ENCODE data around the gene GRIK1. TPM values are rescaled to one million over a fixed set of nuclear protein-coding genes. Genes with fewer than 3 reads are reported as not detected.

The GRIK1 gene
- total RNA-seq, 2 experiments from 2014 or later = not detected

- peaks cover 2% of the 10 kb centered on the region for H3K4me1 Mint-ChIP-seq
- no peaks in the 10 kb centered on the region for H3K36me3 Mint-ChIP-seq
- no peak overlapping the region for H3K27ac Mint-ChIP-seq
- H3K4me3 Mint-ChIP-seq = no peak overlapping the region
- ATAC-seq (ENCODE audit: low read depth) = no peak
- DNase-seq = no peak
- H3K9me3 Mint-ChIP-seq = no peaks in the 10 kb centered on the region
- POLR2A ChIA-PET = no interaction called here
- H3K27me3 Mint-ChIP-seq = no peaks in the 10 kb centered on the region
These were observed 371.6 kb downstream of the GRIK1 start for GRCh38 chr21:29568020-29568697.

- H3K27ac Mint-ChIP-seq = no peak overlapping the region
- H3K27me3 Mint-ChIP-seq = no peaks in the 10 kb centered on the region
- no peak overlapping the region for H3K4me3 Mint-ChIP-seq
- H3K4me1 Mint-ChIP-seq = no peaks in the 10 kb centered on the region
- ATAC-seq (ENCODE audit: low read depth) = no peak
- POLR2A ChIA-PET = no interaction called here
- no peak for DNase-seq
- no peaks in the 10 kb centered on the region for H3K36me3 Mint-ChIP-seq
- H3K9me3 Mint-ChIP-seq = no peaks in the 10 kb centered on the region
These were observed 381.7 kb downstream of the GRIK1 start for GRCh38 chr21:29557931-29558725.

GRCh38 chr21:29557200-29557599 lies 382.6 kb downstream of the GRIK1 start:
- Mint-ChIP-seq H3K9me3 (no peaks in the 10 kb centered on the region), H3K27ac (no peak overlapping the region), H3K27me3 (no peaks in the 10 kb centered on the region), H3K36me3 (no peaks in the 10 kb centered on the region), H3K4me1 (no peaks in the 10 kb centered on the region), H3K4me3 (no peak overlapping the region)
- no peak for ATAC-seq (ENCODE audit: low read depth)
- POLR2A ChIA-PET = no interaction called here
- DNase-seq = no peak

GRCh38 chr21:29555601-29556000 lies 384.2 kb downstream of the GRIK1 start:
- Mint-ChIP-seq H3K4me1 (no peaks in the 10 kb centered on the region), H3K4me3 (no peak overlapping the region), H3K27me3 (no peaks in the 10 kb centered on the region), H3K9me3 (no peaks in the 10 kb centered on the region), H3K36me3 (no peaks in the 10 kb centered on the region), H3K27ac (no peak overlapping the region)
- no peak for ATAC-seq (ENCODE audit: low read depth)
- DNase-seq = no peak
- POLR2A ChIA-PET = no interaction called here

GRCh38 chr21:29550205-29550604 lies 389.6 kb downstream of the GRIK1 start:
- Mint-ChIP-seq H3K4me1 (no peaks in the 10 kb centered on the region), H3K9me3 (peaks cover 2% of the 10 kb centered on the region), H3K4me3 (no peak overlapping the region), H3K27me3 (no peaks in the 10 kb centered on the region), H3K27ac (no peak overlapping the region), H3K36me3 (no peaks in the 10 kb centered on the region)
- POLR2A ChIA-PET = no interaction called here
- ATAC-seq (ENCODE audit: low read depth) (no peak), DNase-seq (no peak)

GRCh38 chr21:29549614-29550013 lies 390.2 kb downstream of the GRIK1 start:
- no peaks in the 10 kb centered on the region for H3K27me3 Mint-ChIP-seq
- H3K4me3 Mint-ChIP-seq = no peak overlapping the region
- H3K9me3 Mint-ChIP-seq = peaks cover 2% of the 10 kb centered on the region
- DNase-seq = no peak
- H3K27ac Mint-ChIP-seq = no peak overlapping the region
- no peak for ATAC-seq (ENCODE audit: low read depth)
- POLR2A ChIA-PET = no interaction called here
- no peaks in the 10 kb centered on the region for H3K36me3 Mint-ChIP-seq
- H3K4me1 Mint-ChIP-seq = no peaks in the 10 kb centered on the region

GRCh38 chr21:29547998-29548397 lies 391.8 kb downstream of the GRIK1 start:
- Mint-ChIP-seq H3K9me3 (peaks cover 2% of the 10 kb centered on the region), H3K4me3 (no peak overlapping the region), H3K27ac (no peak overlapping the region), H3K36me3 (no peaks in the 10 kb centered on the region), H3K4me1 (no peaks in the 10 kb centered on the region), H3K27me3 (no peaks in the 10 kb centered on the region)
- DNase-seq (no peak), ATAC-seq (ENCODE audit: low read depth) (no peak)
- POLR2A ChIA-PET = no interaction called here

GRCh38 chr21:29546071-29546470 lies 393.7 kb downstream of the GRIK1 start:
- Mint-ChIP-seq H3K9me3 (peaks cover 2% of the 10 kb centered on the region), H3K27ac (no peak overlapping the region), H3K4me3 (no peak overlapping the region), H3K27me3 (no peaks in the 10 kb centered on the region), H3K36me3 (no peaks in the 10 kb centered on the region), H3K4me1 (no peaks in the 10 kb centered on the region)
- ATAC-seq (ENCODE audit: low read depth) (no peak), DNase-seq (no peak)
- POLR2A ChIA-PET = no interaction called here

GRCh38 chr21:29540289-29540688 lies 399.5 kb downstream of the GRIK1 start:
- Mint-ChIP-seq H3K27ac (no peak overlapping the region), H3K9me3 (peaks cover 4% of the 10 kb centered on the region), H3K27me3 (no peaks in the 10 kb centered on the region), H3K36me3 (peaks cover 6% of the 10 kb centered on the region), H3K4me1 (no peaks in the 10 kb centered on the region), H3K4me3 (no peak overlapping the region)
- ATAC-seq (ENCODE audit: low read depth) (no peak), DNase-seq (no peak)
- POLR2A ChIA-PET = no interaction called here

GRCh38 chr21:29538115-29538514 lies 401.7 kb downstream of the GRIK1 start:
- Mint-ChIP-seq H3K4me1 (no peaks in the 10 kb centered on the region), H3K27ac (no peak overlapping the region), H3K36me3 (peaks cover 6% of the 10 kb centered on the region), H3K4me3 (no peak overlapping the region), H3K9me3 (peaks cover 4% of the 10 kb centered on the region), H3K27me3 (no peaks in the 10 kb centered on the region)
- POLR2A ChIA-PET = no interaction called here
- ATAC-seq (ENCODE audit: low read depth) (no peak), DNase-seq (no peak)

- Mint-ChIP-seq H3K9me3 (peaks cover 4% of the 10 kb centered on the region), H3K27me3 (no peaks in the 10 kb centered on the region), H3K36me3 (peaks cover 6% of the 10 kb centered on the region), H3K4me3 (no peak overlapping the region), H3K4me1 (no peaks in the 10 kb centered on the region), H3K27ac (no peak overlapping the region)
- DNase-seq (no peak), ATAC-seq (ENCODE audit: low read depth) (no peak)
- POLR2A ChIA-PET = no interaction called here
These were observed 405.3 kb downstream of the GRIK1 start for GRCh38 chr21:29534448-29534847.

- no peak for ATAC-seq (ENCODE audit: low read depth)
- DNase-seq = no peak
- Mint-ChIP-seq H3K4me3 (no peak overlapping the region), H3K36me3 (peaks cover 3% of the 10 kb centered on the region), H3K9me3 (peaks cover 13% of the 10 kb centered on the region), H3K4me1 (no peaks in the 10 kb centered on the region), H3K27me3 (no peaks in the 10 kb centered on the region), H3K27ac (no peak overlapping the region)
- POLR2A ChIA-PET = no interaction called here
These were observed 410.7 kb downstream of the GRIK1 start for GRCh38 chr21:29529139-29529538.

- H3K27me3 Mint-ChIP-seq = no peaks in the 10 kb centered on the region
- no peak for DNase-seq
- no peak for ATAC-seq (ENCODE audit: low read depth)
- no peak overlapping the region for H3K27ac Mint-ChIP-seq
- H3K4me1 Mint-ChIP-seq = no peaks in the 10 kb centered on the region
- peaks cover 13% of the 10 kb centered on the region for H3K9me3 Mint-ChIP-seq
- no peak overlapping the region for H3K4me3 Mint-ChIP-seq
- POLR2A ChIA-PET = no interaction called here
- peaks cover 3% of the 10 kb centered on the region for H3K36me3 Mint-ChIP-seq
These were observed 413.3 kb downstream of the GRIK1 start for GRCh38 chr21:29526545-29526944.

- Mint-ChIP-seq H3K36me3 (peaks cover 3% of the 10 kb centered on the region), H3K27ac (no peak overlapping the region), H3K9me3 (peaks cover 13% of the 10 kb centered on the region), H3K27me3 (no peaks in the 10 kb centered on the region), H3K4me1 (no peaks in the 10 kb centered on the region), H3K4me3 (no peak overlapping the region)
- ATAC-seq (ENCODE audit: low read depth) = no peak
- POLR2A ChIA-PET = no interaction called here
- no peak for DNase-seq
These were observed 415.7 kb downstream of the GRIK1 start for GRCh38 chr21:29524055-29524454.
